Measurements from ENCODE around the gene STK10.

STK10 gene

GRCh38 chr5:172004824-172005237, 183.2 kb downstream of the STK10 start:
- peak overlapping the region; percentile 97; the same call in 1 of the 2 replicates for H3K27ac ChIP-seq
- TF ChIP-seq ZFX (IDR thresholded peaks at IDR 0.05) (no peak), CTCF (conservative IDR thresholded peaks at IDR 0.05) (no peak)

GRCh38 chr5:172003746-172004145, 184.3 kb downstream of the STK10 start:
- H3K27ac ChIP-seq = no peak overlapping the region
- no peak for TF ChIP-seq ZFX (IDR thresholded peaks at IDR 0.05)
- no peak for TF ChIP-seq CTCF (conservative IDR thresholded peaks at IDR 0.05)

- H3K27ac ChIP-seq = peak overlapping the region; percentile 48
- TF ChIP-seq CTCF (conservative IDR thresholded peaks at IDR 0.05) (no peak), ZFX (IDR thresholded peaks at IDR 0.05) (no peak)
These were observed 185.0 kb downstream of the STK10 start for GRCh38 chr5:172002840-172003512.

- peak overlapping the region; percentile 48 for H3K27ac ChIP-seq
- TF ChIP-seq ZFX (IDR thresholded peaks at IDR 0.05) (no peak), CTCF (conservative IDR thresholded peaks at IDR 0.05) (peak; percentile 63)
These were observed 185.7 kb downstream of the STK10 start for GRCh38 chr5:172002310-172002709.

- no peak overlapping the region for H3K27ac ChIP-seq
- no peak for TF ChIP-seq ZFX (IDR thresholded peaks at IDR 0.05)
- no peak for TF ChIP-seq CTCF (conservative IDR thresholded peaks at IDR 0.05)
These were observed 188.1 kb downstream of the STK10 start for GRCh38 chr5:171999877-172000276.

GRCh38 chr5:171999100-171999499, 188.9 kb downstream of the STK10 start:
- TF ChIP-seq CTCF (conservative IDR thresholded peaks at IDR 0.05) (no peak), ZFX (IDR thresholded peaks at IDR 0.05) (no peak)
- no peak overlapping the region for H3K27ac ChIP-seq

GRCh38 chr5:171997011-171997410, 191.0 kb downstream of the STK10 start:
- H3K27ac ChIP-seq = peak overlapping the region; percentile 70; the same call in 1 of the 2 replicates
- TF ChIP-seq CTCF (conservative IDR thresholded peaks at IDR 0.05) = no peak
